GM12878 (cell line): ENCODE results near the gene PFKM.

Source experiments
- BACH1 ChIP-seq: fragments of 450-650 bp; IDR thresholded peaks from 2 replicates; pipeline ENCODE4 v1.6.1; 2017; ENCODE audit warnings: mild to moderate bottlenecking, borderline replicate concordance
- CEBPB ChIP-seq, 2 experiments: fragments of 150-350 bp in 1 of 2; IDR thresholded peaks; 2 replicates each; pipeline ENCODE4 v1.6.1; 2012 to 2014; ENCODE audit warnings: low read depth in 2 of 2, low read length in 2 of 2, borderline replicate concordance in 1 of 2, inconsistent platforms in 1 of 2
- CTCF ChIP-seq, 3 experiments: IDR thresholded peaks in 2 of 3; conservative IDR thresholded peaks in 1 of 3; 2 replicates each; pipeline ENCODE4 v1.5.1; 2011; ENCODE audit warnings: low read depth in 3 of 3, low read length in 3 of 3, mild to moderate bottlenecking in 3 of 3, control low read depth in 2 of 3, moderate library complexity in 2 of 3, inconsistent platforms in 1 of 3, mixed read lengths in 1 of 3; ENCODE audit not compliant: control insufficient read depth in 2 of 3, insufficient read depth in 1 of 3; ENCODE audit errors: extremely low read depth in 1 of 3

- TF ChIP-seq BACH1 (no peak), CTCF (IDR thresholded peaks at IDR 0.05 in 2 of 3, conservative IDR thresholded peaks at IDR 0.05 in 1 of 3; ENCODE audit: control insufficient read depth in 2 of 3, extremely low read depth in 1 of 3, insufficient read depth in 1 of 3, low read depth in 3 of 3, low read length in 3 of 3) (no peak), CEBPB (IDR thresholded peaks at IDR 0.05; ENCODE audit: borderline replicate concordance in 1 of 2, low read depth in 2 of 2, low read length in 2 of 2) (no peak)
Observed at GRCh38 chr12:48078901-48079300, 40.3 kb upstream of the PFKM start.
